ENCODE data around the gene PAK6.

Gene PAK6

DNA sequence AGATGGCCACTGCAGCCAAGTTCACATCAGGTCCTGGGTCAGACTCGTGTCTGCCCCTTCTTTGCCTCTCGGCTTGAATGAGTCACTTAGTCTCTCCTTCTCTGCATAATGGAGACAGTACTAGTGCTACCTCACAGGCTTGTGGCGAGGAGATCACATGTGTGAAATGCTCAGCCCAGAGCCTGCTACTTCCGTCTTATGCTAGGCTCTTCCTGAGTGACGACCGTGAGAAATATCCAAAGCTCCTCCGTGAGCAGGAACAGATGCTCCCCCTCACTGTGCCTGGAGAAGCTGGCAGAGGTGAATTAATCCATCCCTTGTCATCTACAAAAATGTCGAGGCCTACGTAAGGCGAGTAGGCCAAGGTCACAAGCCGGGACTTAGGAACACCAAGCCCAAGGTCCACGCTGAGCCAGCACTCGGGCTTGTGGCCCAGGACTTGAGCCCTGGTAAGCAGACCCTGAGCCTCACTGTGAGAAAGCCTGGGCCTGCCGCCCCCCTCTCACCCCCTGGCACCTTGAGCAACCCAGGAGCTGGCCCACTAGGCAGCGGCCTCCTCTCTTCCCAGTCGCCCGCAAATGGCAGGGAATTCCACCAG is 17.9 kb downstream of the PAK6 start:
- no peak for DNase-seq

DNA sequence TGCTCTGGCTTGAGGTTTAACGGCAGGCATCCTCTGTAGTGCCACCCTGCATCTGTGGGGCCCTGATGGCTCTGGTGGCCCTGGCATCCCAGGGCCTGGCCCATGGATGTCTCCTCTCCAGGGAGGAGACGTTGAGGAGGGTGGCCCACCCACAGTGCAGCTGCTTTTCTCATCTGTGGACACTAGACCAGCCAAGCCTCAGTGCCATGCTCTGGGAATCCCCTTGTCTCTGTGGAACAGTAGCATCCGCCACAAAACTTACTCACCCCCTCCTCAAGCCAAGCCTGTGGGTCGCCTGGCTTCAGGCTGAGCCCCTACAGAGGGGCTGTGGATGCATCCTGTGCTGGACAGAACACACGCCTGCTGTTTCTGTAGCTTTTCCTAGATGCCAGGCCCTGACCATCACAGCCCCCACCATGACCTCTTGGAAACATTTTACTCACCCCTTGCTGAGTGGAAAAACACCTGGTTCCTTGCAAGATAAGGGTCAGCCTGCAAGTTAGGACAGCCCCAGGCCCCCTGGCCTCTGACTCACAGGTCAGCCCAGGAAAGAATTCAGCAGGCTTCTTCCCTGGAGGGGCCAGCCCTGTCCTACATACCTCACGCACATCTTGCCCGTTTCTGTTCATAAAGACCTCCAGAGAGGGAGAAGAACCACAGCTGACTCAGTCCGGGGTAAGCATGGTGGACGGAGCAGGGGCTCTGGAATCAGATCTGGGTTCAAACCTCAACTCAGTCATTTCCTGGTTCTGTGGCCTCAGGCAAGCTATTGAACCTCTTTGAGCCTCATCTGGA is 19.0 kb downstream of the PAK6 start:
- no peak for DNase-seq

- DNase-seq = no peak
Measured at GRCh38 chr15:40258544-40258943, 19.7 kb downstream of the PAK6 start.

GRCh38 chr15:40259021-40259420 is 20.2 kb downstream of the PAK6 start:
- DNase-seq = no peak

- DNase-seq = no peak
Measured at GRCh38 chr15:40263024-40263754, 24.3 kb downstream of the PAK6 start.

DNA sequence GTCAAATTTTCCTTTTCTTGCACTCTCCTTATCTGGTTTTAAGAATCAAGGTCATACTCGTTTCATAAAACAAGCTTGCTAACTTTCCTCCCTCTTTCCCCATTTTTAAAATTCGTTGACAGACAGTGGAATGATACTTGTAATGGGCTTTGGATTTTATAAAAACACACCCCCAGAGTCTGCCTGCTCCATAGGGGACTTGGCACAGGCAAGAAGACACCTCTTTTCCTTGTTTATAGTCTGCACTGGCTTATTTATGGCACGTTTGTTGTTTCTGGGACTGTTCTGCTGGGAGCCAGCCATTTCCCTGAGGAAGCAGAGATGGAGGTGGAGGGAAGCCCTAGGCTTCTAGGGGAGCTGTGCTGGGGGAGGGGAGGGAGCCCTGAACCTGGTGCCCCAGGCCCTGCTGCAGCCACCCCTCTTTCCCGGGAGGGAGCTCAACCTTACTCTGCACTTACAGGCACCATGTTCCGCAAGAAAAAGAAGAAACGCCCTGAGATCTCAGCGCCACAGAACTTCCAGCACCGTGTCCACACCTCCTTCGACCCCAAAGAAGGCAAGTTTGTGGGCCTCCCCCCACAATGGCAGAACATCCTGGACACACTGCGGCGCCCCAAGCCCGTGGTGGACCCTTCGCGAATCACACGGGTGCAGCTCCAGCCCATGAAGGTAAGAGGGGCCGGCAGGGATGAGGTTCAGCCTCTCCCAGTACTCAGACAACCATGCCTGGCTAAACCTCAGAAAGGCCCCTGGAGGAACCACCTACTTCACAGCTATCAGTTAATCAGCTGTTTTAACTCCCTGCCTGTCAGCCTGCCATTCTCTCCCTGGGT is 25.7 kb downstream of the PAK6 start:
- DNase-seq = no peak

- DNase-seq = no peak
Measured at GRCh38 chr15:40265355-40265754, 26.5 kb downstream of the PAK6 start.

DNA sequence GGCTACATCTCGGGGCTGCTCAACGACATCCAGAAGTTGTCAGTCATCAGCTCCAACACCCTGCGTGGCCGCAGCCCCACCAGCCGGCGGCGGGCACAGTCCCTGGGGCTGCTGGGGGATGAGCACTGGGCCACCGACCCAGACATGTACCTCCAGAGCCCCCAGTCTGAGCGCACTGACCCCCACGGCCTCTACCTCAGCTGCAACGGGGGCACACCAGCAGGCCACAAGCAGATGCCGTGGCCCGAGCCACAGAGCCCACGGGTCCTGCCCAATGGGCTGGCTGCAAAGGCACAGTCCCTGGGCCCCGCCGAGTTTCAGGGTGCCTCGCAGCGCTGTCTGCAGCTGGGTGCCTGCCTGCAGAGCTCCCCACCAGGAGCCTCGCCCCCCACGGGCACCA is 27.0 kb downstream of the PAK6 start:
- DNase-seq = no peak

- no peak for DNase-seq
Measured at GRCh38 chr15:40266828-40267304, 28.0 kb downstream of the PAK6 start.

DNA sequence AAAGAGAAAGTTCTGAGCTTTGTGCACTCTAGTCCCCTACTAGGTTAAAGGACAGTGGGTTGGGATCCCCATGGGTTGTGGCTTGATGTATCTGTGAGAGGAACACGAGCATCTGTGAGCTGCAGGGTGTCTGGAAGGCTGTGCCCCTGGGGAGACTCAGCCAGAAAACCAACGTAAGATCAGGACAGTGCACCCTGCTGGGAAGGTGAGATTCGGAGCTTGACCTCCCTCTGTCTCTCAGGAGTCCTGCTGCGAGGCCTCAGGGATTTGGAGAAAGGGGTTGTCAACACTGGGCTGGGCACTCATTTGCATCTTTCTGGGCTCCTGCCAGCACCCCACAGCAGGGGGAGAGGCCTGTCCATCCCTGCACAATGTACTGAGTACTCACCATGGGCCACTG is 28.8 kb downstream of the PAK6 start:
- DNase-seq = no peak

DNA sequence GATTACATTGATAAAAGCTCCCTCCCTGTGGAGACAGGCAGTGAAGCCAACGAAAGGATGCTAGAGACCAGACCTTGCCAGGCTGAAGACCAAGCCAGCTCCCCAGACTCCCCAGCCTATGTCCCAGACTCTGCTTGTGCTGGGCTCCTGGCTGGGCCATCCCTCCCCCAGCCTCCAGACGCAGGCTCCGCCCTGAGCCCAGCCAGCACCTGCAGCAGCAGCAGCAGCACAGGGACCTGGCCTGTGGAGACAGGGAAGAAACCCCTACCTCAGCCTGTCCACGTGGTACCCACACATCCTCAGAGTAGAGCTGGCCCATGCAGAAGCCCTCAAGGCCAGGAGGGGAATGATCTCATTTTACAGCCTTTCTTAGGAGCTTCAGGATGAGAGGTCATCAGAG is 30.7 kb downstream of the PAK6 start:
- DNase-seq = no peak

- DNase-seq = no peak
Measured at GRCh38 chr15:40270246-40270995, 31.6 kb downstream of the PAK6 start.

- no peak for DNase-seq
Measured at GRCh38 chr15:40271685-40272484, 33.0 kb downstream of the PAK6 start.

GRCh38 chr15:40272485-40273056 is 33.7 kb downstream of the PAK6 start:
- DNase-seq = no peak

DNA sequence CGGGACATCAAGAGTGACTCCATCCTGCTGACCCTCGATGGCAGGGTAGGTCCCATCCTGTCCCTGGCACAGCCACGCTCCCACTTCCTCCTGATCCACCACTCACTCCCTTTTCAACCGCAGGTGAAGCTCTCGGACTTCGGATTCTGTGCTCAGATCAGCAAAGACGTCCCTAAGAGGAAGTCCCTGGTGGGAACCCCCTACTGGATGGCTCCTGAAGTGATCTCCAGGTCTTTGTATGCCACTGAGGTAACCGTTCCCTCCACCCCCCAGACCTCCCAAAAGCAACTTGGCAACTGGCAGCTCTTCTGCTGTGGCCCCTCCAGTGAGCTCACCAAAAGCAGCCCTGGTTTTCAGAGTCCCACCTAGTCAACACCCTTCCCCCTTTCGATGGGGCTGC is 34.6 kb downstream of the PAK6 start:
- DNase-seq = no peak

DNA sequence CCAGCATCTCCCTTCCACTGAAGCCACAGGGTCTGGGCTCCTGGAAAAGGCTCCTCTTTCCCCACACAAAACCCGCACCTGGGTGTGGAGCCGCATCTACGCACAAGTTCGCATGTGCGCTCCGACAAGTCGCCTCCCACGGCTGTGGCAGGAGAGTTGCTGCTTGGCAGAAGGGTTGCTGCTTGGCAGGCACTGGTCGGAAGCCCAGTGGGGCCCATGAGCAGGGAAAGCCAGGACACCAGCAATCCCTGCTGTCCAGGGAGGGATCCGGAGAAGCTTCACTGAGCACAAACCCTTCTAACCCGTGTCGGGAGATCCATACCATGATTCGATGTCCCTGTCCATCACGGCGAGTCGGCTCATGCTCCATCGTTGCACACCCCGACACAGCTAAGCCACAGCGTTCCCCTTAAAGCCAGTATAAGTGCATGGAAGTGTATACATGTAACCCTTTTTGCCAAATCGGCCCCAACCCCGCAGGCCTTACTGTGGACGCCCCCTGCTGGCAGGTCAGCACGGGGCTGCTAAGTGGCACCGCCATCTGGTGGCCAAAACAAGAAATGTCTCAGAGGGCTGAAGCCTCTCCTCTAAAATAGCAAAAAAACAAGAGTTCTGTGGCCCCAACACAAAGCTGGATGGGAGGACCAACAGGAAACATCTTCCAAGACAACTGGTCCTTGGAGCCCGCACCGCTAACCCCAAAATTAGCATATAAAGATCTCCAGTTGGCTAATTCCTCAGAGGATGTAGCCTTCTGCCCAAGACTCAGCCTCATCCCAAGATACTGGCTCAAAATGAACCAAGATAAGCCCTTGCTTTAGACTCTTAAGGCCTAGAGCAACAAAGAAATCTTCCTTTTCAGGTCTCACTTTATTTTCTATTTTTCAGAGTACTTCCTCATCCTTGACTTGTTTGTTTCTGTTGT is 35.7 kb downstream of the PAK6 start:
- peak; percentile 73 to 77 for DNase-seq

DNA sequence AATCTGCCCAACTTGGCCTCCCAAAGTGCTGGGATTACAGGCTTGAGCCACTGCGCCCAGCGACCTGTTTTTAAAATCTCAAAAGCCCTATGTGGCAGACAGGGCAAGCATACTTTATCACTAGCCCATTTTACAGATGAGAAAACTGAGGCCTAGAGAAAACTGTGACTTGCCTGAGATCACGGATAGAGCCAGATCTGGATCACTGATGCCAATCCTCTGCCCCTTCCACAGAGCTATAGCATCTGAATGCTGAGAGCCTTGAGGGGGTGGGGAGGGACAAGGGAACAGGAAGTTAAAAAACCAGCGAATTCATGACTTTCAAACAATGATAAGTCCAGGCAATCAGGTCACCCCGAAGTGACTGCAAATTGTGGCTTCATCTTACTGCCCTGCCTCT is 36.7 kb downstream of the PAK6 start:
- no peak for DNase-seq

DNA sequence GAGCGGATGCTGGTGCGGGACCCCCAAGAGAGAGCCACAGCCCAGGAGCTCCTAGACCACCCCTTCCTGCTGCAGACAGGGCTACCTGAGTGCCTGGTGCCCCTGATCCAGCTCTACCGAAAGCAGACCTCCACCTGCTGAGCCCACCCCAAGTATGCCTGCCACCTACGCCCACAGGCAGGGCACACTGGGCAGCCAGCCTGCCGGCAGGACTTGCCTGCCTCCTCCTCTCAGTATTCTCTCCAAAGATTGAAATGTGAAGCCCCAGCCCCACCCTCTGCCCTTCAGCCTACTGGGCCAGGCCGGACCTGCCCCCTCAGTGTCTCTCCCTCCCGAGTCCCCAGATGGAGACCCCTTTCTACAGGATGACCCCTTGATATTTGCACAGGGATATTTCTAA is 37.1 kb downstream of the PAK6 start:
- DNase-seq = no peak

GRCh38 chr15:40276927-40277326 is 38.1 kb downstream of the PAK6 start:
- no peak for DNase-seq

DNA sequence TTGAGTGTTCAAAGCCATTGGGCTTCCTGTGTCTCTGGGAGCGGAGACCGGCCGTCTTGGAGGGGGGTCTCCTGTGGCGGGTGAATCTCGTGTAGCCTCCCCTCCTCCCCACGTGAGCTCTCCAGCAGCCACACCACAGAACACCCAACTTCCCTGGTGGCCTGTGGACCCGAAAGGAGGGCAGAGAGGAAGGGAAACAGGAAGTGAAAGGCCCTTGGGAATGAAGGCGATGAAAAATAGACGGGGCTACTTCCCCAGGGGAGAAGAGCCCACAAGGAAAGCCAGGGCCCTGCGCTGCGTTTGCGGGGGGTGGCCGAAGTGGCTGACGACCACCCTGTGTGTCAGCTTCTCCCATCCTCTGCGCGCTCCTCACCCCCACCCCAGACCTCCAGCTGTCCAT is 38.6 kb downstream of the PAK6 start:
- no peak for DNase-seq
